Vagina (tissue), 2 donors: Measurements from ENCODE around the gene GTF3C1.

Experiments used
- POLR2A ChIP-seq, 2 donors: fragments of 450-650 bp; IDR thresholded peaks; one replicate each; pipeline ENCODE4 v1.6.1; 2017; ENCODE audit warnings: antibody characterized with exemption in 2 of 2, mild to moderate bottlenecking in 2 of 2, moderate library complexity in 2 of 2
- POLR2AphosphoS5 ChIP-seq, 2 donors: sonication (generic); formaldehyde crosslinking; IDR thresholded peaks; one replicate each; pipeline ENCODE4 v1.9.0; 2017; ENCODE audit warnings: antibody characterized with exemption in 2 of 2, mild to moderate bottlenecking in 2 of 2, low read depth in 1 of 2; ENCODE audit not compliant: insufficient read depth in 1 of 2
- TF ChIP-seq, protein P1 (sequence below), 3 experiments: fragments of 450-650 bp in 2 of 3; fragments of 200-600 bp in 1 of 3; sonication (generic) in 1 of 3; IDR thresholded peaks; one replicate each; pipeline ENCODE4 v1.5.1; 2017 to 2019; ENCODE audit warnings: antibody characterized with exemption in 3 of 3, mild to moderate bottlenecking in 2 of 3, moderate library complexity in 2 of 3

DNA sequence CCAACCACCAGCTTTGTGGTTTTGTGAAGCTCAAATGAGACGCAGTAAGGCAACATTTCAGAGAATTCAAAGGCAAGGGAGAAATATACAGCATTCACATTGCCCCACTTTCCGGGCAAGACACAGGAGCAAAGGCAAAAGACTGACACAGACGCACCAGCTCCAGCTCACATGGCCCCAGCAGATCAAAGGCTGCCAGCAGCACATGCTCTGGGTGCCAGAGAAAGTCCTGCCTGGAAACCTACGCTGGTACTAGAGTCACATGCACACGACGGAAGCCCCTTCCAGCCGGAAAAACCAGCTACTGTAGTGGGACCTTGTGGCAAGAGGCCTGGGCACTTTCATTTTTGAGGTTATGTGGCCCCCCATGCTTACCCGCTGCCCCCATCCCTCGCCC is 50.1 kb downstream of the GTF3C1 start:
- TF ChIP-seq, protein P1, sequence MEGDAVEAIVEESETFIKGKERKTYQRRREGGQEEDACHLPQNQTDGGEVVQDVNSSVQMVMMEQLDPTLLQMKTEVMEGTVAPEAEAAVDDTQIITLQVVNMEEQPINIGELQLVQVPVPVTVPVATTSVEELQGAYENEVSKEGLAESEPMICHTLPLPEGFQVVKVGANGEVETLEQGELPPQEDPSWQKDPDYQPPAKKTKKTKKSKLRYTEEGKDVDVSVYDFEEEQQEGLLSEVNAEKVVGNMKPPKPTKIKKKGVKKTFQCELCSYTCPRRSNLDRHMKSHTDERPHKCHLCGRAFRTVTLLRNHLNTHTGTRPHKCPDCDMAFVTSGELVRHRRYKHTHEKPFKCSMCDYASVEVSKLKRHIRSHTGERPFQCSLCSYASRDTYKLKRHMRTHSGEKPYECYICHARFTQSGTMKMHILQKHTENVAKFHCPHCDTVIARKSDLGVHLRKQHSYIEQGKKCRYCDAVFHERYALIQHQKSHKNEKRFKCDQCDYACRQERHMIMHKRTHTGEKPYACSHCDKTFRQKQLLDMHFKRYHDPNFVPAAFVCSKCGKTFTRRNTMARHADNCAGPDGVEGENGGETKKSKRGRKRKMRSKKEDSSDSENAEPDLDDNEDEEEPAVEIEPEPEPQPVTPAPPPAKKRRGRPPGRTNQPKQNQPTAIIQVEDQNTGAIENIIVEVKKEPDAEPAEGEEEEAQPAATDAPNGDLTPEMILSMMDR (IDR thresholded peaks at IDR 0.05): no peak
- TF ChIP-seq POLR2A (IDR thresholded peaks at IDR 0.05) (no peak), POLR2AphosphoS5 (IDR thresholded peaks at IDR 0.05; ENCODE audit: insufficient read depth in 1 of 2, low read depth in 1 of 2) (no peak)
